PC-3 (cell line): Measurements from ENCODE around the gene GSTM4. TPM values are rescaled to one million over a fixed set of nuclear protein-coding genes. Genes with fewer than 3 reads are reported as not detected.
"Not testable (repeated sequence)": the region's sequence is repeated elsewhere in the genome, so short reads cannot be mapped to it uniquely, and the experiment has no call there.

ENCODE experiments used
- ATAC-seq: fragments of 200-7000 bp; cut with Tn5 transposase; 2 replicates; pipeline ENCODE4 v1.9.1; 2020; ENCODE audit warnings: mild to moderate bottlenecking, moderate library complexity
- BruUV-seq: library from RNA; stranded (reverse); fragments of 400-500 nt; replicated peaks from 2 replicates; lab custom pipeline; 2021; lab: Mats Ljungman, UMichigan
- CTCF ChIA-PET: fragments of 300-600 bp; sonication (Branson Sonifier 250); formaldehyde crosslinking; loops from one replicate; lab custom pipeline; 2022; ENCODE audit warnings: antibody characterized with exemption; lab: Charles Lee
- POLR2A ChIA-PET: fragments of 300-600 bp; sonication (Branson Sonifier 250); formaldehyde crosslinking; loops from one replicate; lab custom pipeline; 2022; ENCODE audit warnings: antibody characterized with exemption; ENCODE audit not compliant: unreplicated experiment; lab: Charles Lee
- DNase-seq: peaks from one replicate; pipeline ENCODE4 v3.0.0-alpha.2; 2015
- H2AFZ ChIP-seq: fragments of 300-600 bp; sonication (generic); 2 replicates; pipeline ENCODE4 v1.6.0; 2016; ENCODE audit warnings: antibody characterized with exemption, low read length
- H3F3A ChIP-seq: fragments of 300-600 bp; sonication (generic); one replicate; pipeline ENCODE4 v1.6.0; 2017; ENCODE audit warnings: antibody characterized with exemption, low read length, control low read depth, mild to moderate bottlenecking; ENCODE audit not compliant: unreplicated experiment
- H3K27ac ChIP-seq: fragments of 300-600 bp; sonication (generic); 2 replicates; pipeline ENCODE4 v1.5.1; 2016; ENCODE audit warnings: mild to moderate bottlenecking, low read length
- H3K27me3 ChIP-seq: fragments of 300-600 bp; sonication (generic); 2 replicates; pipeline ENCODE4 v1.6.1; 2016; ENCODE audit warnings: low read length, mixed read lengths
- H3K36me3 ChIP-seq: fragments of 300-600 bp; sonication (generic); 2 replicates; pipeline ENCODE4 v1.6.1; 2016; ENCODE audit warnings: low read depth, mixed run types, low read length, mixed read lengths
- H3K4me1 ChIP-seq: fragments of 300-600 bp; sonication (generic); 2 replicates; pipeline ENCODE4 v1.5.1; 2016; ENCODE audit warnings: low read length; ENCODE audit not compliant: insufficient read depth
- H3K4me2 ChIP-seq: fragments of 300-600 bp; sonication (generic); 2 replicates; pipeline ENCODE4 v1.6.0; 2016; ENCODE audit warnings: low read length
- H3K4me3 ChIP-seq: fragments of 300-600 bp; sonication (generic); 2 replicates; pipeline ENCODE4 v1.5.1; 2016; ENCODE audit warnings: mild to moderate bottlenecking, low read length, mixed read lengths
- H3K79me2 ChIP-seq: fragments of 300-600 bp; sonication (generic); 2 replicates; pipeline ENCODE4 v1.6.1; 2017; ENCODE audit warnings: low read length, mixed read lengths
- H3K9ac ChIP-seq: fragments of 300-600 bp; sonication (generic); 2 replicates; pipeline ENCODE4 v1.6.0; 2016; ENCODE audit warnings: mild to moderate bottlenecking, low read length
- H3K9me2 ChIP-seq: fragments of 300-600 bp; sonication (generic); replicated peaks from 2 replicates; pipeline ENCODE4 v1.6.1; 2016; ENCODE audit warnings: mixed run types, low read length, mixed read lengths
- H3K9me3 ChIP-seq: fragments of 300-600 bp; sonication (generic); 2 replicates; pipeline ENCODE4 v1.6.1; 2016; ENCODE audit warnings: low read length, mixed read lengths
- H4K20me1 ChIP-seq: fragments of 300-600 bp; sonication (generic); 2 replicates; pipeline ENCODE4 v1.6.1; 2016; ENCODE audit warnings: low read length, mixed read lengths
- CTCF ChIP-seq: fragments of 300-600 bp; sonication (generic); conservative IDR thresholded peaks from 2 replicates; pipeline ENCODE4 v1.5.1; 2017; ENCODE audit warnings: antibody characterized with exemption, low read depth, mild to moderate bottlenecking, low read length
- EZH2 ChIP-seq: fragments of 300-600 bp; sonication (generic); IDR thresholded peaks from one replicate; pipeline ENCODE4 v1.6.1; 2017; ENCODE audit warnings: antibody characterized with exemption, mild to moderate bottlenecking, low read length; ENCODE audit not compliant: unreplicated experiment
- EZH2phosphoT487 ChIP-seq: fragments of 300-600 bp; sonication (generic); IDR thresholded peaks from 2 replicates; pipeline ENCODE4 v1.6.1; 2018; ENCODE audit warnings: mild to moderate bottlenecking, antibody characterized with exemption, low read length, borderline replicate concordance
- intact Hi-C: fragments of 100-400 bp; cut with micrococcal nuclease; formaldehyde crosslinking; loops from 2 replicates; pipeline ENCODE4 v1.9.0; 2023
- total RNA-seq: library from RNA; depleted of rRNA; stranded (reverse); fragments of >200 nt; gene quantifications from 2 replicates; pipeline ENCODE4 v1.2.3, GENCODE V29; 2014

GSTM4 gene
- total RNA-seq, 1 experiment from 2014 or later = 25.9 TPM

- TF ChIP-seq CTCF (no peak), EZH2phosphoT487 (no peak), EZH2 (no peak)
- DNase-seq = no peak
- Histone ChIP-seq H3K4me3 (no peak overlapping the region), H3K27me3 (no peaks in the 10 kb centered on the region), H3K79me2 (no peaks in the 10 kb centered on the region), H3K4me2 (no peak overlapping the region), H3K4me1 (peaks cover 18% of the 10 kb centered on the region), H4K20me1 (no peaks in the 10 kb centered on the region), H2AFZ (no peak overlapping the region), H3K9me3 (no peaks in the 10 kb centered on the region), H3K9ac (no peak overlapping the region), H3F3A (no peaks in the 10 kb centered on the region), H3K27ac (no peak overlapping the region), H3K9me2 (no peaks in the 10 kb centered on the region), H3K36me3 (no peaks in the 10 kb centered on the region)
- ChIA-PET POLR2A (no interaction called here), CTCF (no interaction called here)
- no TSS peak for BruUV-seq
- intact Hi-C loops = no loop called here
- no peak for ATAC-seq
These were observed 13.5 kb downstream of the GSTM4 start for GRCh38 chr1:109669246-109669948.

- not testable (repeated sequence) for H3K4me2 ChIP-seq
These were observed 14.0 kb downstream of the GSTM4 start for GRCh38 chr1:109669949-109670302.

GRCh38 chr1:109671067-109671466 lies 15.2 kb downstream of the GSTM4 start:
- BruUV-seq = no TSS peak
- no peaks in the 10 kb centered on the region for H3K79me2 ChIP-seq
- DNase-seq (no peak), ATAC-seq (no peak)
- H3K9ac ChIP-seq = no peak overlapping the region
- H3K4me3 ChIP-seq = no peak overlapping the region
- ChIA-PET CTCF (interaction anchor here (0.6 kb wide), 1 partner anchor 125 kb away, joined by 3 read pairs; no protein-coding TSS in a partner anchor), POLR2A (no interaction called here)
- no peaks in the 10 kb centered on the region for H3K27me3 ChIP-seq
- no peak overlapping the region for H3K27ac ChIP-seq
- peaks cover 10% of the 10 kb centered on the region; the same call in 1 of the 2 replicates for H3K4me1 ChIP-seq
- no peak overlapping the region for H2AFZ ChIP-seq
- TF ChIP-seq CTCF = no peak
- no peak for TF ChIP-seq EZH2
- TF ChIP-seq EZH2phosphoT487 = no peak
- intact Hi-C loops = no loop called here
- no peaks in the 10 kb centered on the region for H3K36me3 ChIP-seq
- H3K9me2 ChIP-seq = no peaks in the 10 kb centered on the region
- no peaks in the 10 kb centered on the region for H3K9me3 ChIP-seq
- no peak overlapping the region for H3K4me2 ChIP-seq
- no peaks in the 10 kb centered on the region for H4K20me1 ChIP-seq
- no peaks in the 10 kb centered on the region for H3F3A ChIP-seq

More at GRCh38 chr1:109669949-109670302, 14.0 kb downstream of the GSTM4 start:
- H3K9me2 ChIP-seq, intact Hi-C loops, H3K27me3 ChIP-seq, H3K79me2 ChIP-seq, H2AFZ ChIP-seq, H3K27ac ChIP-seq, H4K20me1 ChIP-seq, BruUV-seq, H3K36me3 ChIP-seq, H3K9me3 ChIP-seq, DNase-seq, CTCF ChIA-PET, H3K4me3 ChIP-seq, ATAC-seq, H3K9ac ChIP-seq, POLR2A ChIA-PET, H3F3A ChIP-seq: not testable (repeated sequence)
- H3K4me1 ChIP-seq = peaks cover 13% of the 10 kb centered on the region

GRCh38 chr1:109673861-109674260 lies 18.0 kb downstream of the GSTM4 start:
- H3K9me2 ChIP-seq, intact Hi-C loops, H3F3A ChIP-seq, H4K20me1 ChIP-seq, H3K4me2 ChIP-seq, CTCF ChIA-PET, DNase-seq, H3K9me3 ChIP-seq, H3K36me3 ChIP-seq, BruUV-seq, H3K27me3 ChIP-seq, POLR2A ChIA-PET, ATAC-seq, H3K27ac ChIP-seq, H3K4me1 ChIP-seq, H2AFZ ChIP-seq, H3K79me2 ChIP-seq, H3K4me3 ChIP-seq, H3K9ac ChIP-seq: not testable (repeated sequence)

- H2AFZ ChIP-seq, H3K27ac ChIP-seq, H3K4me3 ChIP-seq, H4K20me1 ChIP-seq, POLR2A ChIA-PET, H3K9me3 ChIP-seq, intact Hi-C loops, H3K27me3 ChIP-seq, H3F3A ChIP-seq, H3K9me2 ChIP-seq, H3K4me2 ChIP-seq, H3K36me3 ChIP-seq, DNase-seq, H3K4me1 ChIP-seq, H3K79me2 ChIP-seq, H3K9ac ChIP-seq, BruUV-seq: not testable (repeated sequence)
- peak; percentile 59 for ATAC-seq
- CTCF ChIA-PET = interaction anchor here (0.5 kb wide), 1 partner anchor 73 kb away, joined by 4 read pairs; no protein-coding TSS in a partner anchor
These were observed 20.9 kb downstream of the GSTM4 start for GRCh38 chr1:109676683-109677381.
